ENCODE measurements around the gene ATAD3C. TPM values are rescaled to one million over a fixed set of nuclear protein-coding genes. Genes with fewer than 3 reads are reported as not detected.
"Not testable (repeated sequence)": the region's sequence is repeated elsewhere in the genome, so short reads cannot be mapped to it uniquely, and the experiment has no call there.

The ATAD3C gene
- total RNA-seq, 1 donor from 2014 or later, result 2.9 TPM

DNA sequence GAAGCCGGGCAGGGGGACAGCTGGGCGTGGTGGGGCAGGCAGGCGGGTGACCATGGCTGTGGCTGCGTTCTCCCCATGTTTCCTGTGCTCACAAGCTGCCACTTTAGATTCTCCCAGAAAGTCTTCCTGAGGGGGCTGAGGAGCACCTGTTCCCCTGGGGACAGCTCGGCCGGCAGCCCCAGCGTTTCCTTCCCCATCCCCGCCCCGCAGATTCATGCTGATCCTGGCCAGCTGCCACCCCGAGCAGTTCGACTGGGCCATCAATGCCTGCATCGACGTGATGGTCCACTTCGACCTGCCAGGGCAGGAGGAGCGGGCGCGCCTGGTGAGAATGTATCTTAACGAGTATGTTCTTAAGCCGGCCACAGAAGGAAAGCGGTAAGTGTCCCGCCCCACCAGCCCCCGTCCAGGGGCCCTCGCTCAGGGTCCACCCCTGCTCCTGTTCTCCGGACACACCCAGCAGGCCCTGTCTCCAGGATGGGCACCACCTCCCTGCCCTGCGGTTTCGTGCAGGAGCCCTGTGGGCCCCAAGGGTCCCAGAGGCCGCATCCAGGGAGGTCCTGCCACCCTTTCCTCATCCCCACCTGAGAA is 11.1 kb downstream of the ATAD3C start:
- no peaks in the 10 kb centered on the region for H3K4me1 Mint-ChIP-seq
- H3K27me3 Mint-ChIP-seq (ENCODE audit: low read depth), result no peaks in the 10 kb centered on the region
- H3K36me3 Mint-ChIP-seq, result no peaks in the 10 kb centered on the region
- TF ChIP-seq, protein P1, sequence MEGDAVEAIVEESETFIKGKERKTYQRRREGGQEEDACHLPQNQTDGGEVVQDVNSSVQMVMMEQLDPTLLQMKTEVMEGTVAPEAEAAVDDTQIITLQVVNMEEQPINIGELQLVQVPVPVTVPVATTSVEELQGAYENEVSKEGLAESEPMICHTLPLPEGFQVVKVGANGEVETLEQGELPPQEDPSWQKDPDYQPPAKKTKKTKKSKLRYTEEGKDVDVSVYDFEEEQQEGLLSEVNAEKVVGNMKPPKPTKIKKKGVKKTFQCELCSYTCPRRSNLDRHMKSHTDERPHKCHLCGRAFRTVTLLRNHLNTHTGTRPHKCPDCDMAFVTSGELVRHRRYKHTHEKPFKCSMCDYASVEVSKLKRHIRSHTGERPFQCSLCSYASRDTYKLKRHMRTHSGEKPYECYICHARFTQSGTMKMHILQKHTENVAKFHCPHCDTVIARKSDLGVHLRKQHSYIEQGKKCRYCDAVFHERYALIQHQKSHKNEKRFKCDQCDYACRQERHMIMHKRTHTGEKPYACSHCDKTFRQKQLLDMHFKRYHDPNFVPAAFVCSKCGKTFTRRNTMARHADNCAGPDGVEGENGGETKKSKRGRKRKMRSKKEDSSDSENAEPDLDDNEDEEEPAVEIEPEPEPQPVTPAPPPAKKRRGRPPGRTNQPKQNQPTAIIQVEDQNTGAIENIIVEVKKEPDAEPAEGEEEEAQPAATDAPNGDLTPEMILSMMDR (IDR thresholded peaks at IDR 0.05; ENCODE audit: unreplicated experiment), result no peak
- no peak overlapping the region for H3K27ac Mint-ChIP-seq
- no peak for DNase-seq (ENCODE audit: low spot score in 2 of 2, unreplicated experiment in 2 of 2)
- H3K4me3 Mint-ChIP-seq, result no peak overlapping the region
- H3K9me3 Mint-ChIP-seq, result no peaks in the 10 kb centered on the region

DNA sequence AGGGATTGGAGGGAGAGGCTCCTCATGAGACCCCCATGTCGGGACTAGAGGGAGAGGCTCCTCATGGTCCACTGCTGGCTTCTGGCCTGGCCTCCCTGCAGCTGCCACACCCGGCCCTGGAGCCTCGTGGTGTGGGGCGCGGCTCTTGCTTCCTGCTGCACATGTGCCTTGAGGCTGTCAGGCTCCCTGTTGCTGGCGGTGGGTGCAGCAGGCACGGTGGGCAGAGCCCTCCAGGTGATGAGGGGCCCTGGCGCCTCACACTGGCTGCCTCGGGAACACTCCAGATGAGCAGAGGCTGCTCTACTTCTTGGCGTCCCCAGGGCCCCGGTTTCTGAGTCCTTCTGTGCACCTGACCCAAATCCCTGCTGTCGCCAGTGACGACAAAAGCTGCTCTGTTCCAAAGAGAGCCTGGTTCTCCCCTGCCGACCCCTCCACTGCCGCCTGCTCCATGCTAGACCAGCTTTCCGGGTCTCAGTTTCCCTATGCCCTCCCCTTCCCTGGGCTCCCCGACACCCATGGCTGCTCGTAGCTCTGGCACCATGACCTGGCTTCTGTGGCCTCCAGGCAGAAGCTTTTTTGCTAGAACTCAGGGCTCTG is 12.3 kb downstream of the ATAD3C start:
- no peaks in the 10 kb centered on the region for H3K4me1 Mint-ChIP-seq

DNA sequence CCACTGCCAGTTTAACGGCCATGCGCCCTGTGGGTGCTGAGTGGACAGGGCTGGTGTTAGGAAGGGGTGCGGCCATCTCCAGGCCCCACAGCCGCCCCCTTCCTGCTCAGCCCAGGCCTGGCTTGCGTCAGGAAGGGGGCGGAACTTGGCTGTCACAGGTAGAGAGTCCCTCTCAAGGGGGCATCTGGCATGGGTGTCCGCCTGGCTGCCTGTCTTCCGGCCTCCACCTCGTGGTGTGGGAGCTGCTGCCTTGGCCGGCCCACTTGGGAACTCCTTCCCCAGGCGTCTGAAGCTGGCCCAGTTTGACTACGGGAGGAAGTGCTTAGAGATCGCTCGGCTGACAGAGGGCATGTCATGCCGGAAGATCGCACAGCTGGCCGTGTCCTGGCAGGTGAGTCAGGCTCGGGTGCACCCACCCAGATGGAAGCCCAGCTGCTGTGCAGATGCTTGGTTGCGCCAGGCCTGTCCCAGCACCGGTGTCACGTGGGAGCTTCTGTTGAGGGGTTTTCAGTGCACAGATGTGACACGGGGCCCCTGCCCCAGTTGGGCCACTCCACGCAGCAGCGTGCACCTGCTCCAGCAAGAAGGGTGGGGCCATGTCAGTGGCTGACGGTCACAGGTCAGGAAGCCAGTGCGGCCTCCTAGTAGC is 13.0 kb downstream of the ATAD3C start:
- Mint-ChIP-seq H3K36me3 (no peaks in the 10 kb centered on the region), H3K27ac (no peak overlapping the region), H3K9me3 (peaks cover 4% of the 10 kb centered on the region), H3K27me3 (ENCODE audit: low read depth) (no peaks in the 10 kb centered on the region), H3K4me1 (no peaks in the 10 kb centered on the region), H3K4me3 (no peak overlapping the region)
- TF ChIP-seq, protein P1 (IDR thresholded peaks at IDR 0.05; ENCODE audit: unreplicated experiment), result no peak
- no peak for DNase-seq (ENCODE audit: low spot score in 2 of 2, unreplicated experiment in 2 of 2)

More for the DNA sequence above, 12.3 kb downstream of the ATAD3C start:
- TF ChIP-seq, protein P1 (IDR thresholded peaks at IDR 0.05; ENCODE audit: unreplicated experiment), result no peak
- Mint-ChIP-seq H3K27me3 (ENCODE audit: low read depth) (no peaks in the 10 kb centered on the region), H3K27ac (no peak overlapping the region), H3K36me3 (no peaks in the 10 kb centered on the region), H3K9me3 (peaks cover 4% of the 10 kb centered on the region), H3K4me3 (no peak overlapping the region)
- no peak for DNase-seq (ENCODE audit: low spot score in 2 of 2, unreplicated experiment in 2 of 2)

DNA sequence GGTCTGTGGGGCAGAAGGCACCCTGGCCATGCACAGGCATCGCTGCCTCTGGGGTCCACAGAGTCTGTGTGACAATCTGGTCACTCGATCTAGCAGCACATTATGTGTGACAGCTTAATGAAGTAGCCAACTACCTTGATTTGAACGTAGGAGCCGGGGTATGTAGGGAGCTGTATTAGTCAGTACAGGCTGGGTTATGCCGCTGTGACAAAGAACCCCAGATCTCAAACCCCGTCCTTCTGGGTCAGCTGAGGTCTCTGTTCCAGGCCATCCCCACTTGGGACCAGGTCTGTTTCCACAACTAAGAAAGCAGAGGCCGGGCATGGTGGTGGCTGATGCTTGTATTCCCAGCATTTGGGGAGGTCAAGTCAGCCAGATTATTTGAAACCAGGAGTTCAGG is 13.8 kb downstream of the ATAD3C start:
- H3K4me3 Mint-ChIP-seq, result no peak overlapping the region
- TF ChIP-seq, protein P1 (IDR thresholded peaks at IDR 0.05; ENCODE audit: unreplicated experiment), result no peak
- DNase-seq (ENCODE audit: low spot score in 2 of 2, unreplicated experiment in 2 of 2), result no peak
- peaks cover 4% of the 10 kb centered on the region for H3K9me3 Mint-ChIP-seq
- no peaks in the 10 kb centered on the region for H3K4me1 Mint-ChIP-seq
- H3K27ac Mint-ChIP-seq, result no peak overlapping the region
- H3K36me3 Mint-ChIP-seq, result no peaks in the 10 kb centered on the region
- H3K27me3 Mint-ChIP-seq (ENCODE audit: low read depth), result no peaks in the 10 kb centered on the region

DNA sequence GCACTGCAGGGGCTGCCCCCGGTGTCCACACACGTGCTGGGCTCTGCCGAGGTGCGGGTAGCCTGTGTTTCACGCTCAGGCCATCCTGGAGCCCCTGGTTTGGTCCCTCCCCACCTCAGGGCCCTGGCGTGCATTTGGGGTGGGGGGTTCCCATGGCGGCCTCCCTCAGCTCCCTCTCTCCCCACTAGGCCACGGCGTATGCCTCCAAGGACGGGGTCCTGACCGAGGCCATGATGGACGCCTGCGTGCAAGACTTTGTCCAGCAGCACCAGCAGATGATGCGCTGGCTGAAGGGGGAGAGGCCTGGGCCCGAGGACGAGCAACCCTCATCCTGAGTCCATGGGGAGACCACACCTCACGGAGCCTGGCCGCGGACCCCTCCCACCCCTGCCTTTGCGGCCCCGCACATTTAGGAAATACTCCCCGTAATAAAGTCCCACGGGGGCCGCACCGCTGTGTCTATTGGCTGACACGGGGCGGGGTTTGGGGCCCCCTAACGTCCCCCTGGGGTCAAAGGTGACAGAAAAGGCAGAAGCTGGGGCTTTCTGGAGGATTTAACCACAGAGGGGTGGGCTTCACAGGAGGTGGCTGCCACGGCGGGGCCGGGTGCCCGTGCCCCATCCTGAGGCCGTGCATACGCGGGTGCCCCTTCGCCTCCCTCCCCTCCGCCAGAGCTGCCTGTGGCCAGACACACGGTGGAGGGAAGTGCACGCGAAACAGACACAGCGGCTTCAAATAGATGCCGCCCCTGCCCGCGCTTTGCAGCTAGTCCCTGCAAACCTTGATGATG is 18.9 kb downstream of the ATAD3C start:
- not testable (repeated sequence) for H3K27ac Mint-ChIP-seq; DNase-seq (ENCODE audit: low spot score in 2 of 2, unreplicated experiment in 2 of 2); H3K4me3 Mint-ChIP-seq; H3K27me3 Mint-ChIP-seq (ENCODE audit: low read depth); H3K36me3 Mint-ChIP-seq; H3K9me3 Mint-ChIP-seq
- H3K4me1 Mint-ChIP-seq, result peaks cover 20% of the 10 kb centered on the region
